ENCODE data around the gene RBFOX1. TPM values are rescaled to one million over a fixed set of nuclear protein-coding genes. Genes with fewer than 3 reads are reported as not detected.

Gene RBFOX1
- total RNA-seq, 8 experiments from 2014 or later: 1.4 to 77.7 (median 41.3) TPM; not detected in 2

DNA sequence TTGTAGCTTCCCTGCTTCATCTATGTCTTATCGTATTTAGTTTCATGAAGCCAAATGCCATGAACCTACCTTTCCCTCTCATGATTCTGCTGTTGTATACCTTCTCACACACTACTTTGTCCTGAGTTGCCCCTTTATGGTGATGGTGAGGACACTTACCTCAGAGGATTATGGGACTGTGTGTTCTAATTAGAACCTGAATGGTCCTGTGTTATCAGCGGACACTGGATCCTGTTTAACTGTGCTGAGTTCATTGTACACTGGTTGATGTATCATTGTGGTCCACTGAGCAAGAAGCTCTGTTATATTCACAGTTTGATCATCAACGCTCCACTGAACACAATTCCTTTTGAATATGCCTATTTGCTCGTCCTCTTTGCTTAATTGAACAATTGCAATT lies 343.0 kb downstream of the RBFOX1 start:
- 14 to 77% (median 59%) methylated on average over 2 to 4 of the region's 4 CpGs for WGBS, 10 experiments

DNA sequence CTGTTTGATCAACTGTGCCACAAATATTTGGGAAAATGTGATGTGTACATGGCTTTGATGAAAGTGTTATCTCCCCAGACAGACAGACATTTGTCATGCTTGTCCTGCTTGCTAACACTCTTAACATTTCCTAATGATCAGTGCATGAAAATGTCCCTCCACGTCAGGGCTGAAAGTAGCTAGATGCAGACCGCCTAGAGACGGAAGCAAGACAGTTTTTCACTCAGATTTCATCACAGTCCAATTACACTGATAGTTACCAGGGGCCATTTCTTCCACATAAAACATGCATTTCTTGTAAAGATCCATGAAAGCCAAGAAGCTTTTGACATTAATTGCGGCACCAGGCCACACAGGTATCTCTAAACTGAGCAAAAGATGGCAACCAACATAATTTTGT lies 347.7 kb downstream of the RBFOX1 start:
- peaks cover 4 to 36% of the 10 kb centered on the region in 2 donors for H3K4me1 ChIP-seq (replicated peaks in 1 of 2)
- H3K4me3 ChIP-seq: no peak overlapping the region
- in situ Hi-C loops (cut with MboI; ENCODE audit: low pct_unique_long_range_greater_than_20kb in 2 of 9, low sequenced_read_pairs in 9 of 9, unreplicated experiment in 9 of 9): no loop called here
- peak in 4 of 8 experiments; percentile 46 to 66 (median 50) for ATAC-seq (replicated peaks in 6 of 8)
- H3K27ac ChIP-seq: peak overlapping the region in 1 of 2 donors; percentile 38
- WGBS, 10 experiments: 4 to 76% (median 41%) methylated on average over 1 to 4 of the region's 4 CpGs; no CpG with 5 or more reads in 3 of the 10 experiments

More for the DNA sequence above, 343.0 kb downstream of the RBFOX1 start:
- Histone ChIP-seq H3K27ac (no peak overlapping the region), H3K4me3 (no peak overlapping the region), H3K4me1 (replicated peaks in 1 of 2) (peaks cover 4 to 28% of the 10 kb centered on the region in 2 donors)
- in situ Hi-C loops (cut with MboI; ENCODE audit: low pct_unique_long_range_greater_than_20kb in 2 of 9, low sequenced_read_pairs in 9 of 9, unreplicated experiment in 9 of 9): no loop called here
- peak in 2 of 8 experiments; percentile 84 to 85 for ATAC-seq (replicated peaks in 6 of 8)

GRCh38 chr16:7688811-7689210 lies 356.2 kb downstream of the RBFOX1 start:
- Histone ChIP-seq H3K4me1 (replicated peaks in 1 of 2) (peaks cover 0 to 11% of the 10 kb centered on the region in 2 donors), H3K27ac (no peak overlapping the region), H3K4me3 (no peak overlapping the region)
- no peak for ATAC-seq (replicated peaks in 6 of 8)
- 0 to 89% (median 48%) methylated on average over 1 to 5 of the region's 5 CpGs for WGBS, 10 experiments
- in situ Hi-C loops (cut with MboI; ENCODE audit: low pct_unique_long_range_greater_than_20kb in 2 of 9, low sequenced_read_pairs in 9 of 9, unreplicated experiment in 9 of 9): no loop called here

DNA sequence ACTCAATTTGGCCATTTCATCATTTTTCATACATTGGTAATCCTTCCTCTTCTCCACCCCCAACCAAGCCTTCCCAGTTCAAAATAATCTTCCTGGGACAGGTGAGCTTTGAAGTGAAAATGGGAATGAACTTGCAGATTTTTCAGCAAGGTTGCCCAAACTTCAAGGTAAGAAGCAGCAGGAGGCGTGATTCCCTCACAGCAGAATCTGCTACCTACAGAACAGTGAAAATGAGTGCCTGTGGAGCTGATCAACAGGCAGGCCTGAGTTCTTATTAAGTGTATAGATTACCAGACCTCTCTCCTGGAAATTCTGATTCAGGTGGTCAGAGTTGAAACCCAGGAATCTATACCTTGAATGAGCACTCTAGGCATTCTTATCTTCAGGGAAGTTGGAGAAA lies 356.6 kb downstream of the RBFOX1 start:
- H3K27ac ChIP-seq: no peak overlapping the region
- ATAC-seq (replicated peaks in 6 of 8): no peak
- 0 to 100% (median 19%) methylated on average over 1 of the region's 1 CpG; no CpG with 5 or more reads in 4 of the 10 experiments for WGBS, 10 experiments
- peaks cover 0 to 11% of the 10 kb centered on the region in 2 donors for H3K4me1 ChIP-seq (replicated peaks in 1 of 2)
- H3K4me3 ChIP-seq: no peak overlapping the region
- in situ Hi-C loops (cut with MboI; ENCODE audit: low pct_unique_long_range_greater_than_20kb in 2 of 9, low sequenced_read_pairs in 9 of 9, unreplicated experiment in 9 of 9): no loop called here

- Histone ChIP-seq H3K27ac (no peak overlapping the region), H3K4me1 (replicated peaks in 1 of 2) (peaks cover 0 to 22% of the 10 kb centered on the region in 2 donors), H3K4me3 (no peak overlapping the region)
- WGBS, 10 experiments: 6 to 100% (median 81%) methylated on average over 1 to 4 of the region's 4 CpGs
- ATAC-seq (replicated peaks in 6 of 8): no peak
- in situ Hi-C loops (cut with MboI; ENCODE audit: low pct_unique_long_range_greater_than_20kb in 2 of 9, low sequenced_read_pairs in 9 of 9, unreplicated experiment in 9 of 9): no loop called here
These were observed 358.9 kb downstream of the RBFOX1 start for GRCh38 chr16:7691533-7691932.

GRCh38 chr16:7703672-7704071 lies 371.0 kb downstream of the RBFOX1 start:
- H3K4me3 ChIP-seq: no peak overlapping the region
- no peak for ATAC-seq (replicated peaks in 6 of 8)
- in situ Hi-C loops (cut with MboI; ENCODE audit: low pct_unique_long_range_greater_than_20kb in 2 of 9, low sequenced_read_pairs in 9 of 9, unreplicated experiment in 9 of 9): no loop called here
- 0 to 100% (median 82%) methylated on average over 1 to 3 of the region's 3 CpGs for WGBS, 10 experiments
- H3K27ac ChIP-seq: no peak overlapping the region
- peaks cover 0 to 24% of the 10 kb centered on the region in 2 donors for H3K4me1 ChIP-seq (replicated peaks in 1 of 2)

- H3K4me1 ChIP-seq (replicated peaks in 1 of 2): peaks cover 0 to 26% of the 10 kb centered on the region in 2 donors
- H3K27ac ChIP-seq: peak overlapping the region; percentile 28 to 83
- in situ Hi-C loops (cut with MboI; ENCODE audit: low pct_unique_long_range_greater_than_20kb in 2 of 9, low sequenced_read_pairs in 9 of 9, unreplicated experiment in 9 of 9): no loop called here
- WGBS, 10 experiments: 6 to 80% (median 18%) methylated on average over 1 to 7 of the region's 7 CpGs; no CpG with 5 or more reads in 2 of the 10 experiments
- ATAC-seq (replicated peaks in 6 of 8): peak in 4 of 8 experiments; percentile 94 to 98 (median 98)
- H3K4me3 ChIP-seq: no peak overlapping the region
These were observed 373.2 kb downstream of the RBFOX1 start for GRCh38 chr16:7705885-7706284.

DNA sequence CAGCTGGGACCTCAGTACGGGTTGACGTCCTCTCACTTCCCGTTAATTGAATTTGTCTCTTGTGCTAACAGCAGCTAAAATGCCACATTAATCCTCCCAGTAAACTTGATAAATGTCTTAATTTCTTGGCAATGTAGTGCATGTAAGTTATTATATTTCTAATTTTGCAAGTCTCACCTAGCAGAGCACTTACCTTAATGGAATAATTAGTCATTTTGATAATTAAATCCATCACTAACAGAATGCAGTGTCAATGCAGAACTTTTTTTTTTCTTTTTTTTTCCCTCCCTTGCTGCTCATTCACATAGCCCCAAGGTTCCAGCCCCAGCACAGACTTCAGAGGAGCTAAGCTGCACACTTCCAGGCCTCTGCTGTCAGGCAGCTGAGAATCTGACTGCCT lies 376.5 kb downstream of the RBFOX1 start:
- peak in 2 of 8 experiments; percentile 30 to 51 for ATAC-seq (replicated peaks in 6 of 8)
- Histone ChIP-seq H3K27ac (no peak overlapping the region), H3K4me3 (no peak overlapping the region), H3K4me1 (replicated peaks in 1 of 2) (peaks cover 0 to 35% of the 10 kb centered on the region in 2 donors)
- in situ Hi-C loops (cut with MboI; ENCODE audit: low pct_unique_long_range_greater_than_20kb in 2 of 9, low sequenced_read_pairs in 9 of 9, unreplicated experiment in 9 of 9): no loop called here
- WGBS, 10 experiments: 45 to 86% (median 63%) methylated on average over 2 to 3 of the region's 3 CpGs; no CpG with 5 or more reads in 4 of the 10 experiments

DNA sequence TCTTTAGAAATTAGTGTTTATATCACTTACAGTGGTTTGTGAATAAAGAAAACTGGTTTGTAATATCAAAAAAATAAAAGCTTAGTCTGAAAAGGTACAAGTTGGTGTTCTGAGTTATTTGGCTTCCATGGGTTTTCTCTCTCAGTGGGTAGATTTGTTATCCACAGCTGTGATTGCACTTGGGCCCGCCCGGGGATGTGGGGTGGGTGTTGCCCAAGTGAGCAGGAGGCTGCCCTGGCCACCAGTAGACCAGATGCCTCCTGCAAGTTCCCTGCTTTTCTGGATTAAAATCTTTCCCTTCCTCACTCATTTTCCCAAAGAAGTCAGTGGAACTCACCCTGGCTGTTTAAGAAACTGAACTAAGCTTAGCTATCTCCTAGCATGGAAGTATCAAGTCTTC lies 380.6 kb downstream of the RBFOX1 start:
- no peak overlapping the region for H3K27ac ChIP-seq
- H3K4me3 ChIP-seq: no peak overlapping the region
- H3K4me1 ChIP-seq (replicated peaks in 1 of 2): peaks cover 0 to 21% of the 10 kb centered on the region in 2 donors
- in situ Hi-C loops (cut with MboI; ENCODE audit: low pct_unique_long_range_greater_than_20kb in 2 of 9, low sequenced_read_pairs in 9 of 9, unreplicated experiment in 9 of 9): no loop called here
- WGBS, 10 experiments: 0 to 100% (median 72%) methylated on average over 2 of the region's 2 CpGs; no CpG with 5 or more reads in 5 of the 10 experiments
- ATAC-seq (replicated peaks in 6 of 8): no peak

DNA sequence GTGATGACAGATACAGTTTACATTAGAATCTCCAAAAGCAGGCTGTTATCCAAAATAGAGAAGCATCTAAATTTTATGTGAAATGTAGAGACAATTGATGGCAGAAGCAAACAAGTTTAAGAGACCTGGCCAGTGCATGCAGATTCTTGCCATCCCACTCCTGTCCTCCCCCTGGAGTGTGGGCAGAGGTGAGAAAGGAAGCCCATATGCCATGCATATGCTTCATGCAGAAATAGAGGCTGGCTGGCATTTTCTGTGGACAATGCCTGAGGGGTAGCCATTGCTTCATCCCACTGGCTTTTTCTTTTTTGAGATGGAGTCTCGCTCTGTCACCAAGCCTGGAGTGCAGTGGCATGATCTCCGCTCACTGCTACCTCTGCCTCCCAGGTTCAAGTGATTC lies 382.1 kb downstream of the RBFOX1 start:
- in situ Hi-C loops (cut with MboI; ENCODE audit: low pct_unique_long_range_greater_than_20kb in 2 of 9, low sequenced_read_pairs in 9 of 9, unreplicated experiment in 9 of 9): no loop called here
- 0 to 100% (median 58%) methylated on average over 1 to 2 of the region's 2 CpGs; no CpG with 5 or more reads in 5 of the 10 experiments for WGBS, 10 experiments
- ATAC-seq (replicated peaks in 6 of 8): no peak

GRCh38 chr16:7716660-7717550 lies 384.3 kb downstream of the RBFOX1 start:
- H3K4me1 ChIP-seq (replicated peaks in 1 of 2): peaks cover 0 to 9% of the 10 kb centered on the region in 2 donors
- 0 to 61% (median 40%) methylated on average over 6 to 14 of the region's 18 CpGs; no CpG with 5 or more reads in 1 of the 10 experiments for WGBS, 10 experiments
- H3K4me3 ChIP-seq: no peak overlapping the region
- in situ Hi-C loops (cut with MboI; ENCODE audit: low pct_unique_long_range_greater_than_20kb in 2 of 9, low sequenced_read_pairs in 9 of 9, unreplicated experiment in 9 of 9): no loop called here
- no peak for ATAC-seq (replicated peaks in 6 of 8)
- no peak overlapping the region for H3K27ac ChIP-seq

More for the DNA sequence above, 382.1 kb downstream of the RBFOX1 start:
- Histone ChIP-seq H3K4me3 (no peak overlapping the region), H3K27ac (no peak overlapping the region), H3K4me1 (replicated peaks in 1 of 2) (peaks cover 0 to 19% of the 10 kb centered on the region in 2 donors)

DNA sequence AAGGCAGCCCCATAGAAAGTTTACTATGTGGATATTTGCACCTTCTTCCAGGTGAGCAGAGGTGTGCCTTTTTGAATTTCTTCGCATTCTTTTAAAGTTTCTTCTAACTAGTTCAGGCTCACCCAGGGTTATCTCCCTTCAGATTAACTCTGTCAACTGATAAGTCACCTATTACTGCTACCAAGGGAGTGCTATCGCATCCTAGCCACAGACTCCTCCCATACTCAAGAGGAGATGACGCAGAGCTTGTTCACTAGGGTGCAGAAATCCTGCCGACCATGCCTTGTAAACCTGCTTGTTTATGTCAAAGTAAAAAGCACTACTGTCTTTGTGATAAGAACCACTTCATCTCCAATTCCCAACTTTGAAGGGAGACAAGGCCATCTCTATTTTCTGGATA lies 390.1 kb downstream of the RBFOX1 start:
- 16 to 92% (median 30%) methylated on average over 1 to 4 of the region's 4 CpGs; no CpG with 5 or more reads in 3 of the 10 experiments for WGBS, 10 experiments
- in situ Hi-C loops (cut with MboI; ENCODE audit: low pct_unique_long_range_greater_than_20kb in 2 of 9, low sequenced_read_pairs in 9 of 9, unreplicated experiment in 9 of 9): no loop called here

DNA sequence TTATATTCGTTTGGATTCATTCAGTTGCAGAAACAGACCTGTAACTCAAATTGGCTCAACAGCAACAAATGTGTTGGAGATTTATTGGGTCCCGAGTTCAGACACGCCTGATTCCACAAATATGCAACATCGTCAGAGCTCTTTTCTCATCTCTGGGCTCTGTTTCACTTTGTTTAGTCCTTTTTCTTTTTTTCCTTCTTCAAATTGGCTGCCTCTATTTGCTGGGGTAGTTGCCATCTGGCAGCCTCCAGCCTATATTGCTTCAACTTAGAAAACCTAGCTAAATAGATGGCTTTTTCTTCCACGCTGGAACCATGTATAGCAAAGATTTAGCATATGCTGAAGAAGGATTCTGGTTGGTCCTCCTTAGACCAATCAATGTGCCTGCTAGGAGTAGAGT lies 398.5 kb downstream of the RBFOX1 start:
- Histone ChIP-seq H3K27ac (no peak overlapping the region), H3K4me1 (replicated peaks in 1 of 2) (no peaks in the 10 kb centered on the region), H3K4me3 (no peak overlapping the region)
- 0 to 89% (median 40%) methylated on average over 1 to 5 of the region's 5 CpGs; no CpG with 5 or more reads in 2 of the 10 experiments for WGBS, 10 experiments
- no peak for ATAC-seq (replicated peaks in 6 of 8)
- in situ Hi-C loops (cut with MboI; ENCODE audit: low pct_unique_long_range_greater_than_20kb in 2 of 9, low sequenced_read_pairs in 9 of 9, unreplicated experiment in 9 of 9): no loop called here

More for the DNA sequence above, 390.1 kb downstream of the RBFOX1 start:
- no peaks in the 10 kb centered on the region for H3K4me1 ChIP-seq (replicated peaks in 1 of 2)
- no peak overlapping the region for H3K27ac ChIP-seq
- no peak overlapping the region for H3K4me3 ChIP-seq
- no peak for ATAC-seq (replicated peaks in 6 of 8)
